H4 (cell line): ENCODE data around the gene UBXN4. TPM values are rescaled to one million over a fixed set of nuclear protein-coding genes. Genes with fewer than 3 reads are reported as not detected.
A peak's percentile ranks its signal among the peaks of the same experiment; 100 is the strongest.
"Not testable (repeated sequence)": the region's sequence is repeated elsewhere in the genome, so short reads cannot be mapped to it uniquely, and the experiment has no call there.

Experiments
- DNase-seq: peaks from one replicate; pipeline ENCODE4 v3.0.0-alpha.2; 2015; ENCODE audit warnings: low spot score
- total RNA-seq: library from RNA; depleted of rRNA; stranded (reverse); fragments of >200 nt; shearing (Covaris generic); gene quantifications from 2 replicates; pipeline ENCODE4 v1.2.3, GENCODE V29; 2014; rRNA removed

The UBXN4 gene, protein sequence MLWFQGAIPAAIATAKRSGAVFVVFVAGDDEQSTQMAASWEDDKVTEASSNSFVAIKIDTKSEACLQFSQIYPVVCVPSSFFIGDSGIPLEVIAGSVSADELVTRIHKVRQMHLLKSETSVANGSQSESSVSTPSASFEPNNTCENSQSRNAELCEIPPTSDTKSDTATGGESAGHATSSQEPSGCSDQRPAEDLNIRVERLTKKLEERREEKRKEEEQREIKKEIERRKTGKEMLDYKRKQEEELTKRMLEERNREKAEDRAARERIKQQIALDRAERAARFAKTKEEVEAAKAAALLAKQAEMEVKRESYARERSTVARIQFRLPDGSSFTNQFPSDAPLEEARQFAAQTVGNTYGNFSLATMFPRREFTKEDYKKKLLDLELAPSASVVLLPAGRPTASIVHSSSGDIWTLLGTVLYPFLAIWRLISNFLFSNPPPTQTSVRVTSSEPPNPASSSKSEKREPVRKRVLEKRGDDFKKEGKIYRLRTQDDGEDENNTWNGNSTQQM
- total RNA-seq = 24.2 and 31.4 TPM in 2 replicates

DNA sequence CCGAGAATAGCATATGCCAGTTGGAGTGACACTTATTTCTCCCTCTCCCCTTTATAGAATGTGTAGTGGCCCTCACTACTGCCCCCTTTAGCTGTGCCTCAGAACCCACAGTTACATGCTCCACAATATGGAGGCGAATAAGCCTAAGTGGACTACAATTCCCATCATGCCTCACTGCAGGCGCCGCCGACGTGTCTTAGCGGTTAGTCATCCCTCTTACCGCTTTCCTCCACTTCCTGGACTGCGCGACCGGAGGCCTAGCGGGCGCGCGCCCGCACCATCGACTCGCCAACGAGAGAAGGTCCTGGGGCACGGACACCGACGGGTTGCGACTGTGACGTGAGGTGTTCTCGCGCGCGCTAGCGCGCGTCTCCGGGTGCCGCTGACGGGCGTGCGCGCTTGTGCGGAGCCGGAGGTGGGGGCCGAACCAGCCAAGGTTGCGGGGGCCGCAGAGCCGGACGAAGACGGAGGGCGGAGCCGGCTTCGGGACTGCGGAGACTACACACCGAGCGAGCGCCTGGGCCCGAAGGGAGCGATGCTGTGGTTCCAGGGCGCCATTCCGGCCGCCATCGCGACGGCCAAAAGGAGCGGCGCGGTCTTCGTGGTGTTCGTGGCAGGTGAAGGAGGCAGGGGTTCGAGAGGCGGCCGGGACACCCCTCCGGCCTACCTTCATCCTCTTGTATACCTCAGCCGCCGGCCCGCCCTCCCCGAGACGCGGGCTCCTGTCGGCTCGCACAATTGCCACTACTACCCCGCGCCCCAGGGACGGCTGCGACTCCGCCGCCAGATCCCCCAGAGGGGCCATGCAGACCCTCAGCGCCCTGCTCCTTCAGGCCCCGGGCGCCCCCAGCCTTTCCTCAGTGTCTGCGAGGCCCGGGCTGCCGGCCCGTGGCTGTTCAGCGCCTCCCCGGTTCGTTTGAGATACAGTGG is at the start of gene UBXN4:
Gene UBXN4, plus strand, starts transcription at position 461 of the 930 bp plus-strand sequence. Its CDS starts 75 bp downstream, at position 536.
- DNase-seq = peak; percentile 98

DNA sequence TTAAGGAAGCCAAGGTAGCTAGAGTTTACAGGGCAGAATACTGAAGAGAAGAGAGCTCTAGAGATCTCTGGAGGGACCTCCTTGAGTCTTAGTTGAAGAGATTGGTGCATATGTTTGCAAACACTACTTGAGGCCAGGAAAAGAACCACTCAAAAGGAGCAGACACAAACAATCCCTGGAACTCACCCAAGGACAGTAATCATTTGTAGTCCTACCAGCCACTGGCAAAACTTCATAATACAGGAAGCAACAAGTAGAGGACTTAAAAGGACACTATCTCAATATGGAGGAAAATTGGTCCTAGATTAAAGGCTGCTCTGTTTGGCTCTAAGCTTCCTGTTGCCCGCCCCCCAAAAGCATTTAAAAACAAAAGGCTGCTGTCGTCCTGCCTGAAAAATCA is 46.9 kb upstream of the UBXN4 start:
- DNase-seq = no peak

DNA sequence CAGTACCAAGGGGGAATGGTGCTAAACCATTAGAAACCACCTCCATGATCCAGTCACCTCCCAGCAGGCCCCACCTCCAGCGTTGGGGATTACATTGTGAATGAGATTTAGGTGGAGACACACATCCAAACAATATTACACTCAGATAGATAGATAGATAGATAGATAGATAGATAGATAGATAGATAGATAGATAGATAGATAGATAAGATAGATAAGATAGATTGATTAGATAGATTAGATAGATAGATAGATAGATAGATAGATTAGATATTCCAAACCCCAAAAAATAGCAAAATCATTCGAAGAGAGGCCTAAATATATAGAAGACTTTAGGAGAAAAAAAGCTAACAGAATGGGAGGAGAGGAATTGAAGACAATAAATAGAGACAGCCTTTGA is 42.8 kb upstream of the UBXN4 start:
- no peak for DNase-seq

DNA sequence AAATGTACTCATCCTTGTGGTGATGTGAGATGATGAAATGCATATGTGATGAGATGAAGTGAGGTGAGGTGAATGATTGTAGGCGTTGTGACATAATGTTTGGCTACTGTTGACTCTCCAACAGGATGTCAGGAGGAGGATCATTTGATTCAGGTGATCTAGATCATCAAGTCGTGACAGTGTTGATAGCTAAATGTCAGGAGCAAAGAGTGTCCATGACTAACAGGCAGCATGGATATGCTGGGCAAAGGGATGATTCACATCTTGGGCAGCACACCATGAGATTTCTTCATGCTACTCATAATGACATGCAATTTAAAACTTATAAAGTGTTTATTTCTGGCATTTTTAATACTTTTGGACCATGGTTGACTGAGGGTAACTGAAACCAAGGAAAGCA is 40.2 kb upstream of the UBXN4 start:
- peak; percentile 12 for DNase-seq

DNA sequence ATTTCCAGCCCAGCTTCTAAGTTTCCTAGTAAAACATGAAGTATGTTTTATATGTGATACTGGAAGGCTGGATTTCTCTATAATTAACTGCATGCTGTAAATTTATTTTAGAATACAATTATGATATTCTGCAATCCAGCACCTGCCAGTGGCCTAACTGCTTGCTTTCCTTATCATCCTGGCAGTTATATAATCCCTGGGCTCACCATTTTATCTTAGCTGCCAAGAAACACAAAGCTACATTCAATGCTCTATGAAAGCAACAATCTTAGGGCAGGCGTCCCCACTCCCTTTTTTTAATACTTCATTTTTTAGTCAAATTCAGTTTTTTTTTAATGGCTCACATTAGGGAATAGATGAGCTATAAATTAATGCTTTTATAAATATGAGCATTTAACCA is 38.4 kb upstream of the UBXN4 start:
- no peak for DNase-seq

DNA sequence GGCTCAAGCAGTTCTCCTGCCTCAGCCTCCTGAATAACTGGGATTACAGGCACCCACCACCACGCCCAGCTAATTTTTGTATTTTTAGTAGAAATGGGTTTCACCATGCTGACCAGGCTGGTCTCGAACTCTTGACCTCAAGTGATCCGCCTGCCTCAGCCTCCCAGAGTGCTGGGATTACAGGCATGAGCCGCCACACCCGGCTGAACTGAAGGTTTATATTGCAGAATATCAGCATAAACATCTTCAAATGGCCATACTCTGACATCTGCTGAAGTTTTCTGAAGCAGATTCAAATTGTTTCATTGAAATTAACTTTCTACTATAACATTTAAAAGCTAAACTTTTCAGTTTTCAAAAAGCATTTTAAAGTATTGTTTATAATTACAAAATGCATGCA is 37.6 kb upstream of the UBXN4 start:
- DNase-seq = not testable (repeated sequence)

DNA sequence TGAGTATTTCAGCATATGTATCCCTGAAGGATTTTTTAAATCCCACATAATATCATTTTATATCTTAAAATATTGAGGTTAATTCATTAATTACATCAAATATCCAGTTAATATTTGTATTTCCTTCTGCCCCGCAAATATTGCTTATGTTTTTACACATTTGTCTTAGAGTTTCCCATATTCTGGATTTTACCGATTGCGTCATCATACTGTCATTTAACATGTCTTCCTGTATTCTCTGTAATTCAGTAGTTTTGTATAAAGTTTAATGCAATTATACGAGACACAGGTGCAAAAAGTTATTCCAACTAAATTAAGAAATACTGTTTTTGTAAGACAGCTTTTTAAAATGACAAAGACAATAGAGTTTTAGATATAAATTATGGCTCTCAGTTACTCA is 33.5 kb upstream of the UBXN4 start:
- DNase-seq = no peak

DNA sequence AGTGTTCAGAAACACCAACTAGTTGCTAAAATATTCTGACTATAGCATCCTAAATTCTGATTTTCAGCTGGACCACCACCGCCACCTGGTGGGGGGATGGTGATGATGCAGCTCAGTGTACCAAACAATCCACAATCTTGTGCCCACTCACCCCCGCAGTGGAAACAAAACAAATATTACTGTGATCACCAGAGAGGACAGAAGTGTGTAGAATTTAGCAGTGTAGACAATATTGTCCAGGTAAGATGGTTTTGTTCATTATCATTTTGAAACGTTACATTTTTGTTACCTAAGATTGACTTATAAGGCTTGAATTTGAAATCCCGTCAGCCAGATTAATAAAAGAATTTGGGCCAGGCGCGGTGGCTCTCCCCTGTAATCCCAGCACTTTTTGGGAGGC is 31.7 kb upstream of the UBXN4 start:
- DNase-seq = peak; percentile 28

DNA sequence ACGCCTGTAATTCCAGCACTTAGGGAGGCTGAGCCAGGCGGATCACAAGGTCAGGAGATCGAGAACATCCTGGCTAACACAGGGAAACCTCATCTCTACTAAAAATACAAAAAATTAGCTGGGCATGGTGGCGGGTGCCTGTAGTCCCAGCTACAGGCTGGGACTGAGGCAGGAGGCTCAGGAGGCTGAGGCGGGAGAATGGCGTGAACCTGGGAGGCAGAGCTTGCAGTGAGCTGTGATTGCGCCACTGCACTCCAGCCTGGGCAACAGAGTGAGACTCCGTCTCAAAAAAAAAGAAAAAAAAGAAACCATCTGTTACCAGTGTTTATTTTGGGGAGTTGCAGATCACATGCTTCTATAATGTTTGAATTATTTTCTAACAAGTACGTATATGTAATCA is 26.6 kb upstream of the UBXN4 start:
- DNase-seq = not testable (repeated sequence)

DNA sequence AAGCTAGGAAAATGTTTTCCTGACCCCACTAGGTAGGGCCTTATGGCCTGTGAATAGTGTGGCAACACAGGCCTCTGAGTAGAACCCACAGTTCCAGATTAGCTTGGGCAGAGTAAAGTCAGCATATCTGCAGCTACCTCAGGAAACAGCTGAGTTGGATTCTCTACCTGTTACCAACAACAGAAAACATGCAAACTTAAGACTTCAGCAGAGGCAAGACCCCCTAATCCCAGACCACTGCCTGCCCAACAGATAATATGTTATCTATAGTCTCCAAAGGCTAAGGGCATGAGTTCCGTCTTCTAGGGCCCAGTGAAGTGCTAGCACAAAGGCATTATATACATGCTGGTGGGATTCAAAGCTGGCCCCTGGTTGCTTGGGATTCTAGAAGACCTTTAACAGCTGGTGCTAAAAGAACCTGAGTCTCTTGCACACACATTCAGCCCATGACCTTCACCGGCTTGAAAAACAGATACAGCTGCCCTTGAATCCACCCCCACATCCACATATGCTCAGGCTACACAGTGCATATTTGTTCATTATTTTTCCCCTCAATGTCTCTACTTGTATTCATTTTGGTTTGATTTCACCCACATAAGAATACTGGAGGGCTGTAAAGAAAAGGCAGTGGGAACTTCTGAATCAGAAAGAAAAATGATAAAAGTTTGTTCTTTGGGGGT is 13.5 kb upstream of the UBXN4 start:
- DNase-seq = no peak

DNA sequence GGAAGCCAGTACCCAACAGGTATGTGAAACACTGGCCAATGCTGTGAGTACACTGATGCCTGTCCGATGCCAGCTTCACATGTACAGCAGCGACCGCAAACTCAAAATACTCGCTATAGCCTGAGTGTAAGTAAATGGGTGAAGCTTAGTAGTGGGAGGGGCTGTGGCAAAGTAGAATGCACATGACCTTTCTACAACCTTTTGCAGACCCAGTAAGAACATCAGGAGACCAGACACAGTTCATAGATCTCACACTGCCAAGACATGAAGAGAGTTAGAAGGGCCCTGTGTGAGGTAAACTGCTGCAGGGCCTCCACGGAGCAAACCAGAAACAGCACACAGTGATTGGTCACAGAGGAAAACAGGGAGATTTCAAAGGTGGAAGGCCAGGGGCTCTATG is 9.1 kb upstream of the UBXN4 start:
- DNase-seq = no peak

DNA sequence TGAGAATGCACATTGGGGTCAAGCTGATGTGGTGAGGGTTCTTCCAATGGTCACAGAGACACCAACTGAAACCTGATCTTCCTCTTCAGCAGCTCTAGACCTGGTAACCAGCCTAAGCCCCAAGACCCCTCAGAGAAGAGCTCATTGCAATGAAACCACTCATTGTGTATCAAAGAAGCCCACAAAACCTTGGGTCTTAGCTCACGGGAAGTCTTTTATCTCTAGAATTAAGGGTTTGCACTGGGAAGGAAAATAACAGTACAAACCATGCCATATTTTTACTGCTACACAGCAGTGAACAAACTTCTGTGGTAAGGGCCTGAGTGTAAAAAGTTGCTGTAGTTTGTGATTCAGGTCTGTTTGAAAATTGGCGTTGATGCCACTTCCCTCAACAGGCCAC is 8.6 kb upstream of the UBXN4 start:
- no peak for DNase-seq

DNA sequence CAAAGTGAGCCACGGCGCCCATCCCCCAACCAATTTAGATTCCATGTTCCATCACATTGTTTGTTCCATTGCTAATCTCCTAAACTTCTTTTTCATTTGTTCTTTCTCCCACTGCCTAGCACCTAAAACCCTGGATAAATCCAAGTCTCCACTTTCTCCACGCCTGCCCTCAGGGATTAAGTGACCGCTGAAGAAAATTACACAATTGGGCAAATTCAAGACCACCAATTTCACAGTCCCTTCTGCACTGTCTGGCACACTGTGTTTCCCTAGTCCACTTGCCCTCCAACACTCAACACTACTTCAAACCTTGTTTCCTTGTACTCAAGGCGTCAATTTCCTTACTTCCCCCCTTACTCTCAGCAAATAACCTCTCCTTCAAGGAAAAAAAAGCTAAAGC is 5.1 kb upstream of the UBXN4 start:
- DNase-seq = no peak

DNA sequence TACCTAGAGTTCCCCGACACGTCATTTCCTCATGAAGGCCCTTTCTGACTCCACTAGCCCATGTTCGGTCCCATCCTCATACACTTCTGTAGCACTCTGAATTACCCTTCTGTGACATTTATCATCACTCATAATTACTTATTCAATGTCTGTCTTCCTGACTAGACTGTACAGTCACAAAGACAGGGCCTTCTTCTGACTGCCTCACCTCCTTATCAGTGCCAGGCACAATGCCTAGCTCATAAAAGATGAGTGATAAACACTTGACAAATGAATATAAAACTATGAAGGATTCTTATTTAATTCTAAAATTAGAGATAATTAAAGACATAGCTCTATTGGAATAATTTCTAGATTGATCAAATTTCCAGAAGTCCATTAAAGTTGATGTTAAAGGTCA is 1.4 kb upstream of the UBXN4 start:
- no peak for DNase-seq

DNA sequence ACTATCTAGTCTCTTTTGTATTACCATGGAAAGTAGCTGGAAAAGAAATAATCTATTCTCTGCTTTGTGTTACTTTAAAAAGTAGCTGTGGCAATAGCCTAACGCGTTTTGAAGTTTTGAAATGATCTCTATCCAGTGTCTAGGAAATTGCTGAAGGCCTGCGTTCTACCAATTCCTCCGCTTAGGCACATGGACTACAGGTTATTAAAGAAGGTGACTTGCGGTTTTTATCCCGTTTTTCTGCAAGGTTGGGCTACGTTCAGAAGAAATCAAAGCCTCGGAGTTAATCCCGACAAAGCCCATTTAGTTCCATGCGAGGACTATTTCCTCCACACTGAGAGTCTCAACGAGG is 636 bp upstream of the UBXN4 start:
- no peak for DNase-seq

DNA sequence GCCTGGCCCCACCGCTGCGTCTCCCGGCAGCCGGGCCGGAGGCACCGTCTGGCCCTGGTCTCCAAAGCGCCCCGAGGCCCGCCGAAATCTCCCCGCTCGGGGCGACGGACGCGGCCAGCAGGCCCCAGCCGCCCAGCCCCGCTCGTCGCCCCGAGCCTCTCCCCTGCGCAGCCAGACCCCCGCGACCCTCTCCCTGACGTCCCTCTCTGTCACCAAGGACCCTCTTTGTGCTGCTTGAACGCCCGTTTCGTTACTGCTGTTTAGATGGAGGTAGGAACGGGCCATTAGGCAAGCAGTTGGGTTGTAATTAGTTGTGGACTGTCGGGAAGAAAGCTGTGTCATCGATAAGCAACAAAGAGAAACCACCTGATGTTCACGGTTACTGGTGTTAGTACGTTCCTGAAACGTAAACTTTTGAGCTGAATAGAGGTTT is 686 bp downstream of the UBXN4 start:
- DNase-seq = peak; percentile 49

DNA sequence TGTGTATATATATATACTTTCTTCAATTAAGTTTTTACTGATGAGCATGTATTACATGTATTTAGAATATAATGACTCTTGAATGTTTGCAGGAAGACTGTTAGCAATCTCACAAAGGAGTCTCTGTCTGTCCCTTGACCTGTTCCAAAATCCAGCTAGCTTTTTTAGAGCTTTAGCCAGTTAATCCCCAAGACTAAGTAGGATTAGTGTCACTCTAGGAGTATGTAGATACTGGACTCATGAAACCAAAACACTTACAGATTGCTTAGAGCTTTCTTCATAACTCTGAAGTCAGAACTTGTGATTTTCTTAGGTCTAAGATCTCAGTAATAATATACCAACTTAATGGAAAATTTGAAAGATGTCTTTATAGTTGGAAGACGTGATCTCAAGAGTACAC is 2.2 kb downstream of the UBXN4 start:
- no peak for DNase-seq

DNA sequence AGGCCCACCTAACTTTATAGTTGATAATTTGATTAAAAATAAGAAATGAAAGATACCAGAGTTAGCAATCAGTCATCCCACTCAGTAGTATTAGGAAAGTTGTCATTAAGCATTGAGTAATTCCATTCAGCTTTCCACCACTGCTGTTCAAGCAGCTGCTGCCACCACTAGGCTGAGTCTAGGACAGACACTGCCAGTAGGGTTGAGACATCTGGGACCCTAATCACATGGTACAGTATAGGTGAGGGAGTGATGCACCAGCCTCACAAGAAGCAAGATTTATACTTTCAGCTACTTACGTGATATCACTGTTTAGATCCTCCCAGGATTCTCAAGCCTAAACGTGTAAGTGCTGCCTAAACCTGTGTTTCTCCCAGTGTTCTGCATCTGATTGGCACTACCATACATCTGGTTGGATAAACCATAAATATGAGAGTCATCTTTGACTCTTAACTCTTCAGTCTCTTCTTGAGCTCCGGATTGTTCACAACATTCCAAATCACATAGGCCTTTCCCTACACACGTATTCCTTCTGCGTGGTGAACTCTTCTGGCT is 3.2 kb downstream of the UBXN4 start:
- DNase-seq = peak; percentile 47

DNA sequence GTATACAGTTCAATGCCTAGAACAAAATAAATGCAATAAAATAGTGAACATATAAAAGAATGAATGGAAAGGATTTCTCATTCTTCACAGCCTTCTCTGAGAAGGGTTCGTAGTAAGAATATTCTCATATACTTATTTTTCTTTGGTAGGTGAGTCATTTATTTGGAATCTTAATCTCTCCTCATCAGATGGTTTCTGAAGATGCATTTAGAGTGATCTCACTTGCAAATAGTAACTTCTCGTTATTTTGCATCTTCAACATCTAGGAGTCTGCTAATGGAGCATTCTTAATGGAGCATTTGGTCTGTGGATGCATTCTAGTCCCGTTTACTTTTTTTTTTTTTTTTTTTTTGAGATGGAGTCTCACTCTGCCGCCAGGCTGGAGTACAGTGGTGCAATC is 3.9 kb downstream of the UBXN4 start:
- DNase-seq = no peak

DNA sequence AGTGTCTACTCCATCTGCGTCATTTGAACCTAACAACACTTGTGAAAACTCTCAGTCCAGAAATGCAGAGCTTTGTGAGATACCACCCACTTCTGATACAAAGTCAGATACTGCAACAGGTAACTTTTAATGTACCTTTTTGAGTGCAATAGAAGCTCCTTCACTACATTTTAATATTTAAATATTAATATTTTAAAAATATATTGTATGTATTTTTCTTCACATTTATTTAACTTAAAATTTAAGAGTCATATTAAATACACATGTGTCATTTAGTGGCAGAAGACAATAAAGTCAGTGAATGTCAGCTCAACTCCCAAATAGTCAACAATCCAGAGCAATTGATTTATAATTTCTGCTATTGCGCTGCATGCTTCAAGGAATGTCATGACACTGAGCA is 13.9 kb downstream of the UBXN4 start:
- no peak for DNase-seq

DNA sequence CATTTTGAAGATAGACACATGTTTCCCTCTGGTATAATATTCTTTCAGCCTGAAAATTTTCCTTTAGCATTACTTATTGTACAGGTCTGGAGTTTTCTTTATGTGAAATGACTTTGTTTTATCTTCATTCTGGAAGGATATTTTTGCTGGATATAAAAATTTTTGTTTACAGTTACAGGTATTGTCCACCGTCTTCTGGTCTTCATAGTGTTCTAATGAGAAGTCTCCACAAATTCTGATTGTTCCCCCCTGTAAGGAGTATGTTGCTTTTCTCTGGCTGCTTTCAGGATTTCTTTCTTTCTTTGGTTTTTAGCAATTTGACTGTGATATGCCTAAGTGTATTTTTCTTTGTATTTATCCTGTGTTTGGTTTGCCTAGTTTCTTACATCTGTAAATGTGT is 15.0 kb downstream of the UBXN4 start:
- no peak for DNase-seq

DNA sequence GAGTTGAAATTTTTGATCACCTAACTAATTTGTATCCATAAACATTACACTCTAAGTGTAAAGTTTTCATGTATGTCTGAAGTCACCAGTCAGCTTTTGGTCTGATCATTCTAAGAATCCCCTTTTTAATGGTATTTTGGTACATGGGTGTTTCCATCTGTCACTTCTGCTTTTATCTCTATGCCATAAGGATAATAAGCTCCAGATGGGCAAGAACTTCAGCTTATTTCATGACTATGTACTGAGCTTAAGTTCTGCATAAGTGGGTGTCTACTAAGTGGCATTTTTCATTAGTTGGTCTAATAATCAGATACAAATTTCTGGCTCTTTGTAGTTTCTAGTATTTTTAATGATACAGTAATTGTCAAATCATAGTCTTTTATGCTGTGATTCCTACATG is 20.4 kb downstream of the UBXN4 start:
- no peak for DNase-seq
